Stimulated activated CD8-positive, alpha-beta memory T cell treated with anti-CD3 and anti-CD28 coated beads, Interleukin-7, amount 100 ng/mL, for 4 hours (primary cell): ENCODE data around the gene CFC1B.
"Not testable (repeated sequence)": the region's sequence is repeated elsewhere in the genome, so short reads cannot be mapped to it uniquely, and the experiment has no call there.

Experiments
- DNase-seq, 2 donors: peaks; one replicate each; pipeline ENCODE4 v3.0.0-alpha.2; 2020; ENCODE audit warnings: low read depth in 2 of 2

Gene CFC1B

GRCh38 chr2:130520992-130521391 lies at the start of gene CFC1B:
CFC1B (plus strand) TSS chr2:130521222; CDS start chr2:130521485, 263 bp downstream.
- DNase-seq, result not testable (repeated sequence)

- DNase-seq, result not testable (repeated sequence)
Observed at GRCh38 chr2:130491073-130491472, 29.9 kb upstream of the CFC1B start.

- not testable (repeated sequence) for DNase-seq
Observed at GRCh38 chr2:130509228-130509627, 11.8 kb upstream of the CFC1B start, which contains the start of gene POTEI. POTEI (minus strand) TSS chr2:130509328; CDS start chr2:130509235, 93 bp downstream.

GRCh38 chr2:130510807-130511746 lies 9.9 kb upstream of the CFC1B start:
- DNase-seq, result not testable (repeated sequence)

- not testable (repeated sequence) for DNase-seq
Observed at GRCh38 chr2:130511747-130512451, 9.1 kb upstream of the CFC1B start.

GRCh38 chr2:130518516-130519106 lies 2.4 kb upstream of the CFC1B start:
- not testable (repeated sequence) for DNase-seq

- not testable (repeated sequence) for DNase-seq
Observed at GRCh38 chr2:130522390-130522789, 1.4 kb downstream of the CFC1B start.

GRCh38 chr2:130527365-130527967 lies 6.4 kb downstream of the CFC1B start:
- not testable (repeated sequence) for DNase-seq

- DNase-seq, result not testable (repeated sequence)
Observed at GRCh38 chr2:130529545-130529944, 8.5 kb downstream of the CFC1B start.

- DNase-seq, result not testable (repeated sequence)
Observed at GRCh38 chr2:130530212-130530611, 9.2 kb downstream of the CFC1B start.

- DNase-seq, result not testable (repeated sequence)
Observed at GRCh38 chr2:130531225-130531624, 10.2 kb downstream of the CFC1B start.

- DNase-seq, result not testable (repeated sequence)
Observed at GRCh38 chr2:130531672-130532071, 10.7 kb downstream of the CFC1B start.

- DNase-seq, result not testable (repeated sequence)
Observed at GRCh38 chr2:130536654-130537053, 15.6 kb downstream of the CFC1B start.

- not testable (repeated sequence) for DNase-seq
Observed at GRCh38 chr2:130538271-130538670, 17.2 kb downstream of the CFC1B start.

GRCh38 chr2:130542789-130543188 lies 21.8 kb downstream of the CFC1B start:
- DNase-seq, result not testable (repeated sequence)

GRCh38 chr2:130543785-130544528 lies 22.9 kb downstream of the CFC1B start:
- DNase-seq, result not testable (repeated sequence)

- DNase-seq, result not testable (repeated sequence)
Observed at GRCh38 chr2:130544978-130545377, 24.0 kb downstream of the CFC1B start.

- not testable (repeated sequence) for DNase-seq
Observed at GRCh38 chr2:130548418-130548817, 27.4 kb downstream of the CFC1B start.

GRCh38 chr2:130549475-130549874 lies 28.5 kb downstream of the CFC1B start:
- DNase-seq, result not testable (repeated sequence)

- not testable (repeated sequence) for DNase-seq
Observed at GRCh38 chr2:130554178-130554577, 33.2 kb downstream of the CFC1B start.

- DNase-seq, result not testable (repeated sequence)
Observed at GRCh38 chr2:130556441-130556840, 35.4 kb downstream of the CFC1B start.
